Astrocyte (in vitro differentiated cells and primary cell): ENCODE data around the gene UBE2QL1. TPM values are rescaled to one million over a fixed set of nuclear protein-coding genes. Genes with fewer than 3 reads are reported as not detected.

ENCODE experiments used
- DNase-seq: peaks from one replicate; pipeline ENCODE4 v3.0.0-alpha.2; 2010; ENCODE audit warnings: low read depth
- FAIRE-seq: peaks from 2 replicates; lab custom pipeline; 2011; peaks lifted over from hg19 to GRCh38; lab: Jason Lieb, UNC
- H2AFZ ChIP-seq: 2 replicates; pipeline ENCODE4 v1.6.0; 2012; ENCODE audit warnings: low read depth, low read length, inconsistent platforms
- H3K27ac ChIP-seq: 2 replicates; pipeline ENCODE4 v1.5.1; 2011; ENCODE audit warnings: low read depth, low read length, inconsistent platforms
- H3K27me3 ChIP-seq: 2 replicates; pipeline ENCODE4 v1.6.0; 2011; ENCODE audit warnings: low read length, inconsistent platforms; ENCODE audit not compliant: insufficient read depth
- H3K36me3 ChIP-seq: 2 replicates; pipeline ENCODE4 v1.5.1; 2011; ENCODE audit warnings: low read length, inconsistent platforms; ENCODE audit not compliant: insufficient read depth
- H3K4me1 ChIP-seq: 2 replicates; pipeline ENCODE4 v1.5.1; 2011; ENCODE audit warnings: low read length, inconsistent platforms; ENCODE audit not compliant: insufficient read depth
- H3K4me2 ChIP-seq: 2 replicates; pipeline ENCODE4 v1.6.0; 2012; ENCODE audit warnings: low read length, inconsistent platforms
- H3K4me3 ChIP-seq: 2 replicates; pipeline ENCODE4 v1.5.1; 2011; ENCODE audit warnings: low read depth, mild to moderate bottlenecking, low read length, inconsistent platforms; ENCODE audit not compliant: insufficient read depth
- H3K79me2 ChIP-seq: 2 replicates; pipeline ENCODE4 v1.6.0; 2012; ENCODE audit warnings: mild to moderate bottlenecking, low read length, inconsistent platforms; ENCODE audit not compliant: insufficient read depth
- H3K9ac ChIP-seq: 2 replicates; pipeline ENCODE4 v1.6.0; 2012; ENCODE audit warnings: mild to moderate bottlenecking, low read length, inconsistent platforms
- H3K9me3 ChIP-seq: 2 replicates; pipeline ENCODE4 v1.5.1; 2012; ENCODE audit warnings: low read depth, mild to moderate bottlenecking, low read length, inconsistent platforms; ENCODE audit not compliant: insufficient read depth
- H4K20me1 ChIP-seq: 2 replicates; pipeline ENCODE4 v1.6.0; 2012; ENCODE audit warnings: low read length, inconsistent platforms; ENCODE audit not compliant: insufficient read depth
- H3K27ac Mint-ChIP-seq: one replicate; pipeline ENCODE4 v1.8.0; 2021; ENCODE audit warnings: mild to moderate bottlenecking, mixed read lengths; ENCODE audit not compliant: unreplicated experiment
- H3K27me3 Mint-ChIP-seq: one replicate; pipeline ENCODE4 v1.8.0; 2021; ENCODE audit warnings: low read depth, mixed read lengths; ENCODE audit not compliant: unreplicated experiment
- H3K36me3 Mint-ChIP-seq: one replicate; pipeline ENCODE4 v1.8.0; 2021; ENCODE audit warnings: low read depth, mixed read lengths; ENCODE audit not compliant: unreplicated experiment
- H3K4me1 Mint-ChIP-seq: one replicate; pipeline ENCODE4 v1.8.0; 2021; ENCODE audit warnings: low read depth, mixed read lengths; ENCODE audit not compliant: unreplicated experiment
- H3K4me3 Mint-ChIP-seq: one replicate; pipeline ENCODE4 v1.8.0; 2021; ENCODE audit warnings: mild to moderate bottlenecking, moderate library complexity, mixed read lengths; ENCODE audit not compliant: unreplicated experiment
- H3K9me3 Mint-ChIP-seq: one replicate; pipeline ENCODE4 v1.8.0; 2021; ENCODE audit warnings: mild to moderate bottlenecking, mixed read lengths; ENCODE audit not compliant: unreplicated experiment
- CTCF ChIP-seq: IDR thresholded peaks from 2 replicates; pipeline ENCODE4 v1.5.1; 2011; ENCODE audit warnings: low read depth, mild to moderate bottlenecking, inconsistent platforms, low read length, moderate library complexity; ENCODE audit not compliant: insufficient read depth
- EZH2 ChIP-seq: IDR thresholded peaks from 2 replicates; pipeline ENCODE4 v1.6.1; 2012; ENCODE audit warnings: mild to moderate bottlenecking, low read length, inconsistent platforms; ENCODE audit not compliant: insufficient read depth
- total RNA-seq: library from RNA; stranded (reverse); gene quantifications from 2 replicates; pipeline ENCODE4 v1.2.1, GENCODE V29; 2021

The UBE2QL1 gene
- total RNA-seq, 1 donor from 2014 or later: 0.50 TPM

GRCh38 chr5:6489643-6490185 lies 41.1 kb downstream of the UBE2QL1 start:
- Histone ChIP-seq H3K9ac (no peak overlapping the region), H2AFZ (no peak overlapping the region), H3K4me2 (no peak overlapping the region), H3K4me1 (no peaks in the 10 kb centered on the region), H4K20me1 (no peaks in the 10 kb centered on the region), H3K9me3 (no peaks in the 10 kb centered on the region), H3K4me3 (no peak overlapping the region), H3K36me3 (no peaks in the 10 kb centered on the region), H3K27me3 (no peaks in the 10 kb centered on the region), H3K79me2 (no peaks in the 10 kb centered on the region), H3K27ac (no peak overlapping the region)
- TF ChIP-seq CTCF (no peak), EZH2 (no peak)
- no peaks in the 10 kb centered on the region for H3K9me3 Mint-ChIP-seq
- H3K27me3 Mint-ChIP-seq: peaks cover 34% of the 10 kb centered on the region
- H3K4me1 Mint-ChIP-seq: peaks cover 4% of the 10 kb centered on the region
- H3K4me3 Mint-ChIP-seq: no peak overlapping the region
- no peak for DNase-seq
- no peaks in the 10 kb centered on the region for H3K36me3 Mint-ChIP-seq
- H3K27ac Mint-ChIP-seq: no peak overlapping the region
- no peak for FAIRE-seq

GRCh38 chr5:6490246-6490645 lies 41.6 kb downstream of the UBE2QL1 start:
- TF ChIP-seq EZH2 (no peak), CTCF (no peak)
- DNase-seq: no peak
- H3K9me3 ChIP-seq: no peaks in the 10 kb centered on the region
- Mint-ChIP-seq H3K4me1 (peaks cover 4% of the 10 kb centered on the region), H3K27me3 (peaks cover 35% of the 10 kb centered on the region), H3K4me3 (no peak overlapping the region), H3K9me3 (no peaks in the 10 kb centered on the region), H3K27ac (no peak overlapping the region), H3K36me3 (no peaks in the 10 kb centered on the region)
- H3K9ac ChIP-seq: no peak overlapping the region
- no peaks in the 10 kb centered on the region for H4K20me1 ChIP-seq
- no peak overlapping the region for H2AFZ ChIP-seq
- H3K27me3 ChIP-seq: no peaks in the 10 kb centered on the region
- H3K4me2 ChIP-seq: no peak overlapping the region
- H3K36me3 ChIP-seq: no peaks in the 10 kb centered on the region
- no peaks in the 10 kb centered on the region for H3K79me2 ChIP-seq
- H3K4me3 ChIP-seq: no peak overlapping the region
- no peak for FAIRE-seq
- no peak overlapping the region for H3K27ac ChIP-seq
- no peaks in the 10 kb centered on the region for H3K4me1 ChIP-seq

- no peak for TF ChIP-seq EZH2
- TF ChIP-seq CTCF: no peak
- H2AFZ ChIP-seq: no peak overlapping the region
- FAIRE-seq (no peak), DNase-seq (no peak)
- no peaks in the 10 kb centered on the region for H3K9me3 ChIP-seq
- no peaks in the 10 kb centered on the region for H3K9me3 Mint-ChIP-seq
- no peak overlapping the region for H3K9ac ChIP-seq
- no peaks in the 10 kb centered on the region for H3K4me1 ChIP-seq
- no peaks in the 10 kb centered on the region for H3K79me2 ChIP-seq
- no peaks in the 10 kb centered on the region for H4K20me1 ChIP-seq
- peaks cover 39% of the 10 kb centered on the region for H3K27me3 Mint-ChIP-seq
- peaks cover 4% of the 10 kb centered on the region for H3K4me1 Mint-ChIP-seq
- no peak overlapping the region for H3K4me3 ChIP-seq
- H3K36me3 ChIP-seq: no peaks in the 10 kb centered on the region
- no peaks in the 10 kb centered on the region for H3K36me3 Mint-ChIP-seq
- H3K27me3 ChIP-seq: no peaks in the 10 kb centered on the region
- H3K27ac ChIP-seq: no peak overlapping the region
- no peak overlapping the region for H3K4me3 Mint-ChIP-seq
- no peak overlapping the region for H3K4me2 ChIP-seq
- no peak overlapping the region for H3K27ac Mint-ChIP-seq
Observed at GRCh38 chr5:6490693-6491092, 42.0 kb downstream of the UBE2QL1 start.
